GM18951 (cell line): ENCODE data around the gene ILKAP.

Source experiments
- POLR2A ChIP-seq: IDR thresholded peaks from 4 replicates; pipeline ENCODE4 v1.6.1; 2011; ENCODE audit warnings: mild to moderate bottlenecking; ENCODE audit not compliant: insufficient read length, insufficient read depth; ENCODE audit errors: extremely low read depth
- in situ Hi-C: fragments of 300-500 bp; cut with MboI; formaldehyde crosslinking; loops from one replicate; pipeline ENCODE4 v1.12.0; 2022; ENCODE audit warnings: low sequenced_read_pairs, mixed read lengths, inconsistent platforms; ENCODE audit not compliant: unreplicated experiment

Gene ILKAP

GRCh38 chr2:238140721-238141540 lies 62.6 kb downstream of the ILKAP start:
- in situ Hi-C loops, result no loop called here
- no peak for TF ChIP-seq POLR2A

GRCh38 chr2:238140040-238140439 lies 63.5 kb downstream of the ILKAP start:
- in situ Hi-C loops, result no loop called here
- no peak for TF ChIP-seq POLR2A

- no peak for TF ChIP-seq POLR2A
- in situ Hi-C loops, result no loop called here
Observed at GRCh38 chr2:238139196-238140039, 64.1 kb downstream of the ILKAP start.

- no peak for TF ChIP-seq POLR2A
- in situ Hi-C loops, result no loop called here
Observed at GRCh38 chr2:238138331-238139195, 64.9 kb downstream of the ILKAP start, which contains the start of gene KLHL30. Gene KLHL30, plus strand, starts transcription at chr2:238138668. Its CDS starts 2,087 bp downstream, at chr2:238140755.

- in situ Hi-C loops, result no loop called here
- no peak for TF ChIP-seq POLR2A
Observed at GRCh38 chr2:238137885-238138284, 65.6 kb downstream of the ILKAP start.

GRCh38 chr2:238136820-238137537 lies 66.5 kb downstream of the ILKAP start:
- in situ Hi-C loops, result no loop called here
- TF ChIP-seq POLR2A, result no peak

GRCh38 chr2:238135601-238136150 lies 67.8 kb downstream of the ILKAP start:
- in situ Hi-C loops, result no loop called here
- no peak for TF ChIP-seq POLR2A

GRCh38 chr2:238134393-238134785 lies 69.1 kb downstream of the ILKAP start:
- no peak for TF ChIP-seq POLR2A
- in situ Hi-C loops, result no loop called here

GRCh38 chr2:238133499-238134392 lies 69.7 kb downstream of the ILKAP start:
- in situ Hi-C loops, result no loop called here
- no peak for TF ChIP-seq POLR2A

- in situ Hi-C loops, result no loop called here
- TF ChIP-seq POLR2A, result no peak
Observed at GRCh38 chr2:238132463-238133450, 70.7 kb downstream of the ILKAP start.
